Posterior cingulate gyrus (tissue), 11 donors: ENCODE results near the gene FOXM1.
A peak's percentile ranks its signal among the peaks of the same experiment; 100 is the strongest.

Experiments
- DNase-seq, 10 donors: peaks; one replicate each; pipeline versions ENCODE4 v3.0.0 to v3.0.0-alpha.2; 2020 to 2021; ENCODE audit warnings: mixed read lengths in 3 of 10
- intact Hi-C: fragments of 100-400 bp; cut with DNase I; formaldehyde crosslinking; loops from one replicate; pipeline ENCODE4 v1.15.1; 2023

The FOXM1 gene

GRCh38 chr12:2813214-2814185, 63.5 kb downstream of the FOXM1 start:
- intact Hi-C loops: loop anchor here (1.0 to 10.0 kb wide), 2 partner anchors 17 to 61 kb away; partner anchors contain the start of genes FOXM1 and RHNO1
- DNase-seq: peak in 2 of 10 donors; percentile 38 to 47

GRCh38 chr12:2812290-2813213, 64.4 kb downstream of the FOXM1 start, which contains the start of gene ITFG2:
TSS of gene ITFG2 (plus strand) at chr12:2812668. CDS start at chr12:2812761, 93 bp downstream.
- intact Hi-C loops: loop anchor here (1.0 to 10.0 kb wide), 2 partner anchors 16 to 62 kb away; partner anchors contain the start of genes FOXM1 and RHNO1
- peak; percentile 95 to 100 (median 98) for DNase-seq

GRCh38 chr12:2811801-2812200, 65.2 kb downstream of the FOXM1 start:
- DNase-seq: peak in 1 of 10 donors; percentile 37
- intact Hi-C loops: loop anchor here (10.0 kb wide), 1 partner anchor 63 kb away; the partner anchor contains the start of genes FOXM1 and RHNO1
